Lower leg skin (tissue), 4 donors: Measurements from ENCODE around the gene USP2. TPM values are rescaled to one million over a fixed set of nuclear protein-coding genes. Genes with fewer than 3 reads are reported as not detected.
A peak's percentile ranks its signal among the peaks of the same experiment; 100 is the strongest.

Experiments used
- DNase-seq, 2 donors: peaks; one replicate each; pipeline ENCODE4 v3.0.0-alpha.2; 2019; ENCODE audit warnings: low spot score in 2 of 2
- H3K4me3 ChIP-seq: fragments of 200-600 bp; sonication (generic); 2 replicates; pipeline ENCODE4 v1.5.1; 2017; ENCODE audit warnings: mild to moderate bottlenecking, low read depth; ENCODE audit not compliant: poor library complexity, severe bottlenecking
- CTCF ChIP-seq, 3 donors: fragments of 450-650 bp; IDR thresholded peaks; one replicate each; pipeline ENCODE4 v1.5.1; 2016; ENCODE audit warnings: antibody characterized with exemption in 3 of 3, mild to moderate bottlenecking in 3 of 3, moderate library complexity in 2 of 3
- POLR2A ChIP-seq, 2 donors: fragments of 450-650 bp; IDR thresholded peaks; one replicate each; pipeline ENCODE4 v1.6.1; 2016 to 2017; ENCODE audit warnings: antibody characterized with exemption in 2 of 2, mild to moderate bottlenecking in 1 of 2, moderate library complexity in 1 of 2
- WGBS, 2 donors: methylation state at CpG; one replicate each; pipeline ENCODE4 v1.1.5; 2018; 5-methylcytosine and 5-hydroxymethylcytosine counted together
- intact Hi-C: fragments of 100-400 bp; cut with DNase I; formaldehyde crosslinking; loops from one replicate; pipeline ENCODE4 v1.15.0; 2023; ENCODE audit warnings: low total_unique reads
- total RNA-seq, 4 donors: library from RNA; depleted of rRNA; stranded (reverse); fragments of >200 nt; gene quantifications; one replicate each; pipeline ENCODE4 v1.1.0, GENCODE V29; 2016

USP2 gene
- total RNA-seq, 4 donors from 2014 or later: 15.0 to 35.6 (median 18.1) TPM

- intact Hi-C loops: no loop called here
- TF ChIP-seq CTCF (IDR thresholded peaks at IDR 0.05): no peak
- no peak for TF ChIP-seq POLR2A (IDR thresholded peaks at IDR 0.05)
- no peak overlapping the region for H3K4me3 ChIP-seq
- DNase-seq: no peak
- 62 to 65% methylated on average over 7 to 10 of the region's 11 CpGs for WGBS, 2 donors
Observed at GRCh38 chr11:119338965-119339588, 42.4 kb downstream of the USP2 start.

DNA sequence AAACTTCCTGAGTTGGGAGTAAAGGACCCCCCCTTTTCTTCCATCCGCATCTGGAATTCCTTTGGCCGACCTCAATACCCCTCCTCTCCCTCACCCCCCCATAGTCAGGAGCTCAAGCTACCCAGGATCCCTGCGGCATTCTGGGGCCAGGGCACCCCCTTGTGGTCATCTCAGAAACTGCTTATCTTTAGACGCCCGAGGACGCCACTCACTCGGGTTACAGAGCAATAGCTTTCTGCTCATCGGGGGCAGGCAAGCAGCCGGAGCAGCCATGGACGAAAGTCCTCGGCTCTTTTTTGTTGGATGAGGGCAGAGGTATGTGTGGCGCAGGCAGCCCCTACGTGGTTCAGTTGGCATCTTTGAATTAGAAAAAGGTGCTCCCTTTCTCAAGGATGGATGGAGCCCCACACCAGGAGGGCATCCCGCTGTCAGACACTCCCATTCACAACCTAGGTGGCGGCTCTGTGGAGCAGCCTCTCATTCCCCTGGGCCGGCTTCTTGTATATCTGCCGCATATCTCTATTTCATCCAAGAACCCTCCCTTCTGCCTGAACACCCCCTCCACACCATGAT, 43.1 kb downstream of the USP2 start:
- intact Hi-C loops: no loop called here
- WGBS, 2 donors: 26 to 32% methylated on average over 17 of the region's 17 CpGs
- no peak overlapping the region for H3K4me3 ChIP-seq
- peak in 1 of 2 donors; percentile 94 for DNase-seq
- TF ChIP-seq CTCF (IDR thresholded peaks at IDR 0.05) (no peak), POLR2A (IDR thresholded peaks at IDR 0.05) (no peak)

- no peak overlapping the region for H3K4me3 ChIP-seq
- no peak for DNase-seq
Observed at GRCh38 chr11:119337581-119338317, 43.7 kb downstream of the USP2 start.

DNA sequence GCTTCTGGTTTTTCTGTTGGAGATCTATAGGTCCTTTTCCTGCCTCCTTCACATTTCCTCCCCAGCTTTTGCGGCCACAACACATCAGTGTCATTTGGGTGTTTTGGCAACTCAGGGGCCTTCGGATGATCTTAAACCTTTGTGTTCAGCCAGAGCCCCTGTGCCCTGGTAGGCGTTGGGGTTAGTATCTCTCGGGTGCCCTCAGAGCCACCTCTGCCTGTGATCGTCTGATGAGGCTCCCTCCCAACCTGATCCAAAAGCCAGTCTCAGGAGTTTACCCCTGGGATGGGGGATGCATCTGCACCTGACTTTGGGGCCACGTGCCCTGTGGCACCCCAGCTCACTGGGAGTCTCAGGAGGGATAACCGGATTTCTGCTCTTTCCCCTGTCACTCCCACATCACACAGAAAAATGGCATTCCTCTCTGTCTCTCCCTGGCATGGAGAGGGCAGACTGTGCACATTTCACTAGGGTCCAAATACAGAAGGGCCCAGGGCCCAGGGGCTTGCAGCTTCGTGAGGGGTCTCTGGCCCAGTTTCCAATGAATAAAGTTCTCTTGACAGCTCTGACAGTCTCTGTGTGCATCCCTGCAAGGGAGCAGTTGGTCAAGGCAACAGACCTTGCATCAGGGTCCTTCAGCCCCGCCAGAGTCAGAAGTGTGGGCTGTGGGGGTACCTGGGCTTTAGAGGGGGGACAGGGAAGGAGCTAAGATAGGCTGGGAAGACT, 44.6 kb downstream of the USP2 start:
- intact Hi-C loops: no loop called here
- 78 to 81% methylated on average over 9 of the region's 9 CpGs for WGBS, 2 donors
- no peak for DNase-seq
- H3K4me3 ChIP-seq: no peak overlapping the region
- no peak for TF ChIP-seq POLR2A (IDR thresholded peaks at IDR 0.05)
- no peak for TF ChIP-seq CTCF (IDR thresholded peaks at IDR 0.05)

More at GRCh38 chr11:119337581-119338317, 43.7 kb downstream of the USP2 start:
- WGBS, 2 donors: 54 to 62% methylated on average over 7 to 8 of the region's 9 CpGs
- no peak for TF ChIP-seq CTCF (IDR thresholded peaks at IDR 0.05)
- intact Hi-C loops: no loop called here

- H3K4me3 ChIP-seq: no peak overlapping the region
- intact Hi-C loops: no loop called here
- WGBS, 2 donors: 84 to 87% methylated on average over 26 to 28 of the region's 30 CpGs
- DNase-seq: no peak
- TF ChIP-seq POLR2A (IDR thresholded peaks at IDR 0.05): no peak
- TF ChIP-seq CTCF (IDR thresholded peaks at IDR 0.05): no peak
Observed at GRCh38 chr11:119335655-119336543, 45.6 kb downstream of the USP2 start.
